HEK293 (cell line): ENCODE data around the gene SH3GL1.

Source experiments
- CTCF ChIA-PET: fragments of 350-600 bp; formaldehyde crosslinking; extraction: SDS; loops from one replicate; lab custom pipeline; 2021; ENCODE audit warnings: antibody characterized with exemption; lab: Yijun Ruan, JAX
- POLR2A ChIA-PET: fragments of 300-600 bp; formaldehyde crosslinking; extraction: SDS; loops from one replicate; lab custom pipeline; 2020; ENCODE audit warnings: antibody characterized with exemption, inconsistent platforms; lab: Yijun Ruan, JAX
- H3K27ac ChIP-seq: fragments of 200-500 bp; sonication (Bioruptor generic); 2 replicates; pipeline ENCODE4 v1.5.1; 2014; ENCODE audit warnings: low read depth, low read length, control low read depth, inconsistent platforms; ENCODE audit errors: extremely low read depth
- H3K36me3 ChIP-seq, 2 experiments: fragments of 200-500 bp in 1 of 2; sonication (Bioruptor generic) in 1 of 2; 1 replicate in 1 of 2; 2 replicates in 1 of 2; pipeline ENCODE4 v1.5.1; 2014 to 2017; ENCODE audit warnings: inconsistent platforms in 2 of 2, low read length in 2 of 2; ENCODE audit not compliant: control insufficient read depth in 2 of 2, insufficient read depth in 1 of 2
- H3K4me1 ChIP-seq: fragments of 200-500 bp; sonication (Bioruptor generic); 2 replicates; pipeline ENCODE4 v1.5.1; 2014; ENCODE audit warnings: mild to moderate bottlenecking, low read length, inconsistent platforms; ENCODE audit not compliant: control insufficient read depth, insufficient read depth
- H3K4me3 ChIP-seq: 2 replicates; pipeline ENCODE4 v1.5.1; 2011; ENCODE audit warnings: low read depth, mild to moderate bottlenecking, control low read depth, low read length, moderate library complexity
- H3K9me3 ChIP-seq: fragments of 200-500 bp; sonication (Bioruptor generic); 2 replicates; pipeline ENCODE4 v1.5.1; 2014; ENCODE audit warnings: low read depth, low read length, inconsistent platforms; ENCODE audit not compliant: control insufficient read depth, insufficient read depth
- EGR2 ChIP-seq: fragments of 450-650 bp; formaldehyde crosslinking; IDR thresholded peaks from 2 replicates; pipeline ENCODE4 v1.5.1; 2016; ENCODE audit warnings: low read depth, missing biosample characterization, missing genetic modification characterization
- GLIS1 ChIP-seq: fragments of 450-650 bp; formaldehyde crosslinking; IDR thresholded peaks from 2 replicates; pipeline ENCODE4 v1.5.1; 2016; ENCODE audit warnings: missing biosample characterization, missing genetic modification characterization
- HOXD13 ChIP-seq: sonication (generic); formaldehyde crosslinking; IDR thresholded peaks from 2 replicates; pipeline ENCODE4 v1.8.0; 2022; ENCODE audit warnings: missing genetic modification reagents, borderline replicate concordance
- KLF1 ChIP-seq: fragments of 450-650 bp; formaldehyde crosslinking; IDR thresholded peaks from 2 replicates; pipeline ENCODE4 v1.5.1; 2016; ENCODE audit warnings: missing biosample characterization, missing genetic modification characterization
- KLF8 ChIP-seq: fragments of 450-650 bp; formaldehyde crosslinking; IDR thresholded peaks from 2 replicates; pipeline ENCODE4 v1.5.1; 2016; ENCODE audit warnings: missing biosample characterization, missing genetic modification characterization
- MEIS1 ChIP-seq: sonication (generic); formaldehyde crosslinking; IDR thresholded peaks from 2 replicates; pipeline ENCODE4 v1.8.1; 2022; ENCODE audit warnings: missing genetic modification reagents, mild to moderate bottlenecking, borderline replicate concordance
- PRDM10 ChIP-seq: fragments of 450-650 bp; formaldehyde crosslinking; IDR thresholded peaks from 2 replicates; pipeline ENCODE4 v1.5.1; 2016; ENCODE audit warnings: missing biosample characterization, missing genetic modification characterization
- RBAK ChIP-seq: fragments of 450-650 bp; formaldehyde crosslinking; IDR thresholded peaks from 2 replicates; pipeline ENCODE4 v1.5.1; 2016; ENCODE audit warnings: missing biosample characterization, missing genetic modification characterization
- REPIN1 ChIP-seq: fragments of 450-650 bp; formaldehyde crosslinking; IDR thresholded peaks from 2 replicates; pipeline ENCODE4 v1.5.1; 2017; ENCODE audit warnings: missing biosample characterization, missing genetic modification characterization, low read depth
- SP3 ChIP-seq: fragments of 450-650 bp; formaldehyde crosslinking; IDR thresholded peaks from 2 replicates; pipeline ENCODE4 v1.5.1; 2016; ENCODE audit warnings: missing biosample characterization, missing genetic modification characterization
- ZBTB21 ChIP-seq: fragments of 450-650 bp; formaldehyde crosslinking; IDR thresholded peaks from 2 replicates; pipeline ENCODE4 v1.5.1; 2017; ENCODE audit warnings: missing biosample characterization, missing genetic modification characterization
- ZNF112 ChIP-seq: fragments of 450-650 bp; formaldehyde crosslinking; IDR thresholded peaks from 2 replicates; pipeline ENCODE4 v1.5.0; 2017; ENCODE audit warnings: missing biosample characterization, missing genetic modification characterization
- ZNF148 ChIP-seq: fragments of 450-650 bp; formaldehyde crosslinking; IDR thresholded peaks from 2 replicates; pipeline ENCODE4 v1.5.0; 2017; ENCODE audit warnings: missing biosample characterization, missing genetic modification characterization, borderline replicate concordance
- ZNF16 ChIP-seq: fragments of 450-650 bp; formaldehyde crosslinking; IDR thresholded peaks from 2 replicates; pipeline ENCODE4 v1.5.1; 2016; ENCODE audit warnings: low read depth, missing biosample characterization, missing genetic modification characterization
- ZNF223 ChIP-seq: fragments of 450-650 bp; formaldehyde crosslinking; IDR thresholded peaks from 2 replicates; pipeline ENCODE4 v1.5.1; 2016; ENCODE audit warnings: missing biosample characterization, missing genetic modification characterization
- ZNF366 ChIP-seq: fragments of 450-650 bp; formaldehyde crosslinking; conservative IDR thresholded peaks from 2 replicates; pipeline ENCODE4 v1.5.1; 2016; ENCODE audit warnings: missing biosample characterization, missing genetic modification characterization
- ZNF426 ChIP-seq: fragments of 450-650 bp; formaldehyde crosslinking; IDR thresholded peaks from 2 replicates; pipeline ENCODE4 v1.5.1; 2017; ENCODE audit warnings: missing biosample characterization, missing genetic modification characterization, mild to moderate bottlenecking, inconsistent platforms, moderate library complexity
- ZNF580 ChIP-seq: fragments of 450-650 bp; formaldehyde crosslinking; IDR thresholded peaks from 2 replicates; pipeline ENCODE4 v1.5.1; 2016; ENCODE audit warnings: missing biosample characterization, missing genetic modification characterization
- ZNF585B ChIP-seq: fragments of 450-650 bp; formaldehyde crosslinking; IDR thresholded peaks from 2 replicates; pipeline ENCODE4 v1.5.1; 2016; ENCODE audit warnings: missing biosample characterization, missing genetic modification characterization
- ZNF626 ChIP-seq: fragments of 450-650 bp; sonication (Bioruptor Pico); formaldehyde crosslinking; IDR thresholded peaks from 2 replicates; pipeline ENCODE4 v1.5.1; 2018; ENCODE audit warnings: missing biosample characterization, missing genetic modification characterization, inconsistent platforms
- ZNF645 ChIP-seq: fragments of 450-650 bp; formaldehyde crosslinking; IDR thresholded peaks from 2 replicates; pipeline ENCODE4; 2016; ENCODE audit warnings: missing biosample characterization, missing genetic modification characterization
- ZNF654 ChIP-seq: fragments of 450-650 bp; formaldehyde crosslinking; IDR thresholded peaks from 2 replicates; pipeline ENCODE4 v1.5.1; 2016; ENCODE audit warnings: low read depth, missing biosample characterization, missing genetic modification characterization
- ZNF792 ChIP-seq: fragments of 450-650 bp; formaldehyde crosslinking; IDR thresholded peaks from 2 replicates; pipeline ENCODE4 v1.5.1; 2016; ENCODE audit warnings: missing biosample characterization, missing genetic modification characterization

The SH3GL1 gene

GRCh38 chr19:4324228-4324627 is 76.1 kb downstream of the SH3GL1 start:
- POLR2A ChIA-PET, result interaction anchor here (0.9 to 3.8 kb wide), 2 partner anchors 19 to 56 kb away, joined by 3 to 16 read pairs; partner anchors contain the start of gene MPND
- Histone ChIP-seq H3K9me3 (no peaks in the 10 kb centered on the region), H3K36me3 (no peaks in the 10 kb centered on the region), H3K27ac (no peak overlapping the region), H3K4me1 (no peaks in the 10 kb centered on the region), H3K4me3 (no peak overlapping the region)
- CTCF ChIA-PET, result interaction anchor here (1.4 kb wide), 1 partner anchor 28 kb away, joined by 3 read pairs; no protein-coding TSS in a partner anchor
- TF ChIP-seq SP3 (tag by site-specific recombination), result no peak
- TF ChIP-seq ZBTB21 (tag by site-specific recombination), result no peak
- no peak for TF ChIP-seq MEIS1
- TF ChIP-seq ZNF112 (tag by site-specific recombination), result no peak

- peaks cover 0 to 3% of the 10 kb centered on the region in 2 experiments; a peak in 1 of 3 replicates for H3K36me3 ChIP-seq
- POLR2A ChIA-PET, result interaction anchor here (3.8 kb wide), 1 partner anchor 20 kb away, joined by 16 read pairs; the partner anchor contains the start of gene MPND
- H3K9me3 ChIP-seq, result no peaks in the 10 kb centered on the region
- no peak overlapping the region for H3K27ac ChIP-seq
- no peaks in the 10 kb centered on the region for H3K4me1 ChIP-seq
- no peak overlapping the region for H3K4me3 ChIP-seq
- TF ChIP-seq ZNF792 (tag by site-specific recombination), result no peak
- TF ChIP-seq ZNF585B (tag by site-specific recombination), result no peak
- TF ChIP-seq ZNF580, result no peak
- 0 out of 2 replicates have a peak, but pooled peaks have one; percentile 50 for TF ChIP-seq KLF8
- no peak for TF ChIP-seq REPIN1 (tag by site-specific recombination)
- peak; percentile 25; the same call in 1 of the 2 replicates for TF ChIP-seq KLF1 (tag by site-specific recombination)
- TF ChIP-seq, all 188 proteins: peak for 2
- CTCF ChIA-PET, result interaction anchor here (1.6 to 2.3 kb wide), 2 partner anchors 29 to 313 kb away, joined by 3 to 12 read pairs; no protein-coding TSS in a partner anchor
Observed at GRCh38 chr19:4323692-4324091, 76.7 kb downstream of the SH3GL1 start.

GRCh38 chr19:4322942-4323665 is 77.2 kb downstream of the SH3GL1 start:
- CTCF ChIA-PET, result interaction anchor here (0.6 to 2.3 kb wide), 4 partner anchors 30 to 313 kb away, joined by 3 to 12 read pairs (median 4); partner anchors contain the start of gene SH3GL1
- no peak overlapping the region for H3K27ac ChIP-seq
- POLR2A ChIA-PET, result interaction anchor here (3.8 to 4.1 kb wide), 2 partner anchors 20 kb away, joined by 16 to 29 read pairs; partner anchors contain the start of gene MPND
- no peak for TF ChIP-seq ZNF645 (tag by site-specific recombination)
- TF ChIP-seq GLIS1 (tag by site-specific recombination), result no peak
- TF ChIP-seq ZNF654 (tag by site-specific recombination), result no peak
- TF ChIP-seq ZNF16 (tag by site-specific recombination), result no peak
- TF ChIP-seq ZNF626, result no peak
- TF ChIP-seq ZNF426 (tag by site-specific recombination), result no peak
- no peak for TF ChIP-seq EGR2 (tag by site-specific recombination)
- no peak for TF ChIP-seq KLF8
- no peak for TF ChIP-seq ZNF366 (tag by site-specific recombination)
- TF ChIP-seq PRDM10 (tag by site-specific recombination), result no peak
- no peak for TF ChIP-seq RBAK (tag by site-specific recombination)
- TF ChIP-seq ZNF148, result no peak
- TF ChIP-seq ZNF223 (tag by site-specific recombination), result no peak
- no peak for TF ChIP-seq HOXD13 (CRISPR knock-in tag)

More at GRCh38 chr19:4322942-4323665, 77.2 kb downstream of the SH3GL1 start:
- no peak overlapping the region for H3K4me3 ChIP-seq
- H3K9me3 ChIP-seq, result no peaks in the 10 kb centered on the region
- peaks cover 1 to 9% of the 10 kb centered on the region in 2 experiments; a peak in 2 of 3 replicates for H3K36me3 ChIP-seq
- no peaks in the 10 kb centered on the region for H3K4me1 ChIP-seq
